Neuronal stem cell (in vitro differentiated cells): ENCODE measurements around the gene SST.

Experiments
- DNase-seq: peaks from one replicate; pipeline ENCODE4 v3.0.0-alpha.2; 2013; ENCODE audit warnings: low spot score
- H2AFZ ChIP-seq: one replicate; pipeline ENCODE4 v1.6.1; 2013; ENCODE audit warnings: mild to moderate bottlenecking, low read length, inconsistent platforms
- H2AK5ac ChIP-seq: 2 replicates; pipeline ENCODE4 v1.6.1; 2013; ENCODE audit warnings: low read depth, mild to moderate bottlenecking, inconsistent platforms, low read length, moderate library complexity, mixed read lengths
- H2BK120ac ChIP-seq: 2 replicates; pipeline ENCODE4 v1.6.1; 2013; ENCODE audit warnings: low read depth, mild to moderate bottlenecking, inconsistent platforms, low read length, moderate library complexity, mixed read lengths
- H2BK12ac ChIP-seq: one replicate; pipeline ENCODE4 v1.6.1; 2013; ENCODE audit warnings: low read length, inconsistent platforms
- H2BK15ac ChIP-seq: 2 replicates; pipeline ENCODE4 v1.6.1; 2013; ENCODE audit warnings: mild to moderate bottlenecking, low read length, inconsistent platforms, mixed read lengths
- H2BK5ac ChIP-seq: one replicate; pipeline ENCODE4 v1.6.1; 2013; ENCODE audit warnings: inconsistent platforms, mild to moderate bottlenecking, low read length, moderate library complexity
- H3K14ac ChIP-seq: one replicate; pipeline ENCODE4 v1.6.1; 2013; ENCODE audit warnings: low read length, inconsistent platforms
- H3K18ac ChIP-seq: 2 replicates; pipeline ENCODE4 v1.6.1; 2013; ENCODE audit warnings: low read length, inconsistent platforms
- H3K23ac ChIP-seq: 2 replicates; pipeline ENCODE4 v1.6.1; 2013; ENCODE audit warnings: low read depth, mild to moderate bottlenecking, mixed read lengths, low read length, inconsistent platforms; ENCODE audit not compliant: poor library complexity
- H3K27ac ChIP-seq: replicated peaks from 3 replicates; pipeline ENCODE4 v1.5.1; 2013; ENCODE audit warnings: low read length, inconsistent platforms
- H3K27me3 ChIP-seq, 3 experiments: 2 replicates each; pipeline ENCODE4 v1.6.1; 2013; ENCODE audit warnings: low read length in 3 of 3, mild to moderate bottlenecking in 2 of 3, inconsistent platforms in 1 of 3, low read depth in 1 of 3, mixed read lengths in 1 of 3, moderate library complexity in 1 of 3; ENCODE audit not compliant: control insufficient read depth in 3 of 3, insufficient read depth in 3 of 3
- H3K36me3 ChIP-seq, 2 donors: replicated peaks in 1 of 2; 2 replicates each; pipeline ENCODE4 v1.6.1; 2013; ENCODE audit warnings: low read length in 2 of 2; ENCODE audit not compliant: control insufficient read depth in 2 of 2, insufficient read depth in 2 of 2
- H3K4ac ChIP-seq: 2 replicates; pipeline ENCODE4 v1.6.1; 2013; ENCODE audit warnings: inconsistent platforms, mild to moderate bottlenecking, low read length, moderate library complexity
- H3K4me1 ChIP-seq, 2 donors: 1 replicate in 1 of 2; 2 replicates in 1 of 2; pipeline ENCODE4 v1.6.1; 2013; ENCODE audit warnings: low read length in 2 of 2, low read depth in 1 of 2; ENCODE audit not compliant: control insufficient read depth in 2 of 2, insufficient read depth in 1 of 2
- H3K4me2 ChIP-seq: one replicate; pipeline ENCODE4 v1.6.1; 2013; ENCODE audit warnings: mild to moderate bottlenecking, low read length, inconsistent platforms; ENCODE audit not compliant: insufficient read depth, poor library complexity, severe bottlenecking
- H3K4me3 ChIP-seq, 2 donors: 2 replicates each; pipeline ENCODE4 v1.5.1; 2013; ENCODE audit warnings: low read length in 2 of 2, mild to moderate bottlenecking in 2 of 2, inconsistent platforms in 1 of 2, moderate library complexity in 1 of 2
- H3K79me1 ChIP-seq: one replicate; pipeline ENCODE4 v1.6.1; 2013; ENCODE audit warnings: low read depth, mild to moderate bottlenecking, inconsistent platforms, low read length, moderate library complexity
- H3K9ac ChIP-seq: one replicate; pipeline ENCODE4 v1.6.1; 2013; ENCODE audit warnings: mild to moderate bottlenecking, low read depth, low read length, inconsistent platforms; ENCODE audit not compliant: poor library complexity
- H3K9me3 ChIP-seq, 2 donors: replicated peaks in 1 of 2; 2 replicates each; pipeline versions ENCODE3 to v1.6.1; 2013; ENCODE audit warnings: low read length in 2 of 2, mild to moderate bottlenecking in 2 of 2, inconsistent platforms in 1 of 2, low read depth in 1 of 2, mixed read lengths in 1 of 2, moderate library complexity in 1 of 2; ENCODE audit not compliant: control insufficient read depth in 2 of 2, insufficient read depth in 1 of 2
- H4K8ac ChIP-seq: one replicate; pipeline ENCODE4 v1.6.1; 2013; ENCODE audit warnings: low read depth, mild to moderate bottlenecking, inconsistent platforms, low read length, moderate library complexity
- H4K91ac ChIP-seq: one replicate; pipeline ENCODE4 v1.6.1; 2013; ENCODE audit warnings: low read length, low read depth, mild to moderate bottlenecking, inconsistent platforms; ENCODE audit not compliant: poor library complexity
- WGBS, 2 donors: extraction: QIAGEN DNeasy Blood & Tissue Kit; methylation state at CpG; one replicate each; pipeline ENCODE4 v1.1.7; 2013; ENCODE audit warnings: missing lambda C conversion rate in 2 of 2, mixed read lengths in 1 of 2; ENCODE audit not compliant: insufficient read length in 2 of 2, insufficient replicate concordance in 1 of 2; ENCODE audit errors: extremely low coverage in 2 of 2; 5-methylcytosine and 5-hydroxymethylcytosine counted together

The SST gene

GRCh38 chr3:187642861-187643260 is 27.3 kb downstream of the SST start:
- Histone ChIP-seq H4K8ac (no peak overlapping the region), H3K4ac (no peak overlapping the region), H2AK5ac (no peak overlapping the region), H3K9me3 (no peaks in the 10 kb centered on the region), H2BK15ac (no peak overlapping the region), H2BK5ac (no peak overlapping the region), H3K27me3 (no peaks in the 10 kb centered on the region), H3K4me1 (no peaks in the 10 kb centered on the region), H2AFZ (no peak overlapping the region), H3K4me2 (no peak overlapping the region), H2BK120ac (no peak overlapping the region), H3K79me1 (no peaks in the 10 kb centered on the region), H2BK12ac (no peak overlapping the region), H3K27ac (no peak overlapping the region), H3K18ac (no peak overlapping the region), H3K4me3 (no peak overlapping the region), H3K9ac (no peak overlapping the region), H4K91ac (no peak overlapping the region), H3K14ac (no peak overlapping the region), H3K23ac (no peak overlapping the region), H3K36me3 (no peaks in the 10 kb centered on the region)
- no peak for DNase-seq
- no CpG with 5 or more reads among the region's 5 CpGs for WGBS, 2 donors

- H3K14ac ChIP-seq = no peak overlapping the region
- H3K79me1 ChIP-seq = no peaks in the 10 kb centered on the region
- no peak overlapping the region for H2BK120ac ChIP-seq
- H3K4me2 ChIP-seq = no peak overlapping the region
- no peak overlapping the region for H2AFZ ChIP-seq
- H4K91ac ChIP-seq = no peak overlapping the region
- no peak overlapping the region for H2AK5ac ChIP-seq
- H3K36me3 ChIP-seq = no peaks in the 10 kb centered on the region
- no peaks in the 10 kb centered on the region for H3K4me1 ChIP-seq
- no peak for DNase-seq
- H2BK12ac ChIP-seq = no peak overlapping the region
- no peak overlapping the region for H3K23ac ChIP-seq
- H3K9me3 ChIP-seq = no peaks in the 10 kb centered on the region
- H3K18ac ChIP-seq = no peak overlapping the region
- H3K27me3 ChIP-seq = no peaks in the 10 kb centered on the region
- no peak overlapping the region for H4K8ac ChIP-seq
- no peak overlapping the region for H3K4me3 ChIP-seq
- no peak overlapping the region for H3K9ac ChIP-seq
- no peak overlapping the region for H2BK5ac ChIP-seq
- H3K4ac ChIP-seq = no peak overlapping the region
- no CpG with 5 or more reads among the region's 2 CpGs for WGBS, 2 donors
- no peak overlapping the region for H3K27ac ChIP-seq
- H2BK15ac ChIP-seq = no peak overlapping the region
Observed at GRCh38 chr3:187641320-187642016, 28.7 kb downstream of the SST start.

- Histone ChIP-seq H2AFZ (no peak overlapping the region), H2BK5ac (no peak overlapping the region)
- no CpG with 5 or more reads among the region's 2 CpGs for WGBS, 2 donors
Observed at GRCh38 chr3:187640569-187641059, 29.6 kb downstream of the SST start.

GRCh38 chr3:187639927-187640568 is 30.1 kb downstream of the SST start:
- no peak overlapping the region for H3K4ac ChIP-seq
- H3K4me3 ChIP-seq = no peak overlapping the region
- no peak overlapping the region for H3K4me2 ChIP-seq
- H3K27me3 ChIP-seq = no peaks in the 10 kb centered on the region
- H2BK120ac ChIP-seq = no peak overlapping the region
- H2BK12ac ChIP-seq = no peak overlapping the region
- no peak overlapping the region for H3K27ac ChIP-seq
- no peaks in the 10 kb centered on the region for H3K9me3 ChIP-seq
- no peaks in the 10 kb centered on the region for H3K79me1 ChIP-seq
- no peak overlapping the region for H3K18ac ChIP-seq
- H2AFZ ChIP-seq = no peak overlapping the region
- no peaks in the 10 kb centered on the region for H3K36me3 ChIP-seq
- no peak overlapping the region for H3K14ac ChIP-seq
- no peak overlapping the region for H2BK15ac ChIP-seq
- no peak overlapping the region for H2BK5ac ChIP-seq
- WGBS, 2 donors = no CpG with 5 or more reads among the region's 5 CpGs
- no peak overlapping the region for H3K23ac ChIP-seq
- H4K91ac ChIP-seq = no peak overlapping the region
- no peak overlapping the region for H2AK5ac ChIP-seq
- DNase-seq = no peak
- H3K4me1 ChIP-seq = no peaks in the 10 kb centered on the region
- no peak overlapping the region for H4K8ac ChIP-seq
- H3K9ac ChIP-seq = no peak overlapping the region

More at GRCh38 chr3:187640569-187641059, 29.6 kb downstream of the SST start:
- Histone ChIP-seq H3K27me3 (no peaks in the 10 kb centered on the region), H3K4me1 (no peaks in the 10 kb centered on the region), H3K4ac (no peak overlapping the region), H2BK12ac (no peak overlapping the region), H3K14ac (no peak overlapping the region), H3K4me2 (no peak overlapping the region), H4K91ac (no peak overlapping the region), H4K8ac (no peak overlapping the region), H2BK120ac (no peak overlapping the region), H3K9ac (no peak overlapping the region), H3K23ac (no peak overlapping the region), H3K18ac (no peak overlapping the region), H3K4me3 (no peak overlapping the region), H3K27ac (no peak overlapping the region), H2BK15ac (no peak overlapping the region), H3K36me3 (no peaks in the 10 kb centered on the region), H3K9me3 (no peaks in the 10 kb centered on the region), H2AK5ac (no peak overlapping the region), H3K79me1 (no peaks in the 10 kb centered on the region)
- no peak for DNase-seq
